HG02623 (cell line): ENCODE data around the gene DNASE1L1.

Experiments
- ATAC-seq: cut with Tn5 transposase; IDR thresholded peaks from one replicate; pipeline ENCODE4 v1.9.1; 2021; ENCODE audit warnings: moderate library complexity; ENCODE audit not compliant: unreplicated experiment

DNASE1L1 gene

DNA sequence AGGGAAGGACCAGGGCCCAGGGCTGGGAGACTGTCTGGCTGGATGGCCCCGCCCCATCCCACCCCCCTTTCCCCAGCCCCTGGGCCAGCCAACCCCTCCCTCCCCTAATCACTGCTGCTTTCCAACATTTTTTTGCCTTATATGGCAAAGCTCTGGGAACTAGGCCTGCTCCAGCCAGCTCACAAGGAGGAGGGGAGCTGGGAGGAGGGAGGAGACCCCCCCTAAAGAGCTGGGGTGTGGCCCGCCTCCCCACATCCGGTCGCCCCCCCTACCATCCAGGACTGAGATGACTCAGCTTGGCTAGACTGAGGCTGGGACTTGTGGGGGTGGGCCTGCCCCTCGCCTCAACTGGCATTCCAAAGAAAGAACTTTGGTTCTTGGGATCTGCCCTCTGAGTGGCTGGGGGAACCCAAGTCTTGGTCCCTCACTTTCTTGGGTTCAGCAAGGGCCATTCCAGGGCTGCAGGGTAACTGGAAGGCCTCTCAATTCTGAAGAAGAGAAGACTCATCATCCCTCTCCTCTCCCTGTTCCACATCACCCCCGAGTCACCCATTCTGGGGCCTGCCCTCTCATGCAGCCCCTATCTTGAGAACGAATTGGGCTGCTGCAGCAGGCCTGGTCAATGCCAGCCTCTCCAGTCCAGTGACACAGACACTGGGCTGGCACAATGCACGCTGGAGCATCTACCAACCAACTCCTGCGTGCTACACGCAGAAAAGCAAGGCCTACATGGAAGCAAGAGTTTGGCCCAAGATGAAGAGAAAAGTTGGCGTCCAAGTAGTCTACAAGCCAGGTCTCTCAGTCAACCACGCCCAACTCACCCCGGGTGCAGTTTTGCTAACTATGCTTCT lies 39.4 kb downstream of the DNASE1L1 start:
- ATAC-seq: no peak

DNA sequence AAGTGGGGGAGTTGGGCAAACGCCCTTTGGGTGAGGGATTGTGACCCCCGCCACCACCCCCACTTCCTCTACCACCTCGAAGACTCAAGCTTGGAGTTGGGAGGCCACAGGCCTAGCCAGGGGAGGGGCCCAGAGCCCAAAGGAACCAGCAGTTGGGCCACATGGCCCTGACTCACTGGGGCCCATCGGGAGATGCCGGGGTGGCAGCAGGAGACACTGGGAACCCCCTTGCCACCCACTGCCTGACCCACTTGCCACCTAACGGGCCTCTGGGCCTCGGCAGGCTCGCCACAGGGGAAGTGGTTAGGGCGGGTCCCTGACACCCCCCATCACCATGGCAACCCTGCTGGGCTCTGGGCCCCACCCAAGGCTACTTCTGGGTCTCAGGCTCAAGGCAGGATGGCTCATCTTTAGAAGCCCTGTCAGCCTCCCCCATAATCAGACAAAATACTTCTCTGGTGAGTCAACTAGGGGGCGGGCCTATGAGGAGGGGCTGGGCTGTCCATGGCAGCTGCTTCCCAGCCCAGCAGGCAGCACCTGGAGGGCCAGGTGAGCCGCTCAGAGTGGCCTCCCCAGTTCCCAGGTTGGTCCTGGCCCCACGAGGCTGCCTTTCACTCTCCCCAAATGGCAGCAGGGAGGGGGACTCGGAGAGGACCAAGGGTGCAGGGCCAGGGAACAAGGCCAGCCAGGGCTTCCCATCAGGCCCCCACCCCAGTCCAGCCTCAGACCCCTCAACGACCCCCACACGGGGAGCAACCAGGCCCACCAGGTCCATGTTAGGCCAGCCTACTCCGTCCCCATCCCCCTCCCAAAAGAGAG lies 40.2 kb downstream of the DNASE1L1 start:
- ATAC-seq: no peak

DNA sequence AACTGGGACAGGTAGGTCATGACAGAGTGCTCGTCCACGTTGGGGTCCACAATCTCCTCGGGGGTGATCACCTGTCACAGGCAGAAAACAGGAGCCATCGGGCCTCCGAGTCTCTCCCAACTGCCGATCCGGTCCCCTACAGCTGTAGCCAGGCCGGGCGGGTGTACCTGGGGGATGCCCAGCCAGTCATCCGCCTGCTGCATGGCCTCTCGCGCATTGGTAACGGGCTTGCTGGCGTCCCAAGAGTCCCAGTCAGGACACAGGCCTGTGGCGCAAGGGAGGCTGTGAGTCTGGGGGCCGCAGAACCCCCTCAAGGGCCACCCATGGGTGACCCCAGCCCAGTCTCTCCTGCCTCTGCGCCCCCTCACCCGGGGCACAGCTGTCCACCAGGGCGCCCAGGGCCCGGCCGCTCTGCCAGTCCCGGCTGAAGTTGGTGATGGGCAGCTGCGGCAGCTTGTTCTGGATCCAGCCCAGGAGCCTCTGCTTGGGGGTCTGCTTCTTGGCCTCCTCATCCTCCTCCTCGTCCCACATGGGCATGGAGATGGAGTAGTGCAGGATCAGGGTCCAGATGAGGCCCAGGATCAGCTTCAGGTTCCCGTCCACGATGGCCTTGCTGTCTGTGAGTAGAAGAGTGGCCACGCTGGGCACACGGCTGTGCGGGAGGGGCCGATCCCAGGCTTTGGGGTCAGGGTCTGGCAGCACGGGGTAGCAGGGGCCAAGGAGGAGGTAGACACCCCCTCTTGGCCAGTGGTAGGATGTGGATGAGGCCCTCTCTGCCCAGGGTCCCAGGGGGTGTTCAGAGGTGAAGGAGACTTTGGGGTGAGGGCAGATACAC lies 41.4 kb downstream of the DNASE1L1 start:
- ATAC-seq: no peak

DNA sequence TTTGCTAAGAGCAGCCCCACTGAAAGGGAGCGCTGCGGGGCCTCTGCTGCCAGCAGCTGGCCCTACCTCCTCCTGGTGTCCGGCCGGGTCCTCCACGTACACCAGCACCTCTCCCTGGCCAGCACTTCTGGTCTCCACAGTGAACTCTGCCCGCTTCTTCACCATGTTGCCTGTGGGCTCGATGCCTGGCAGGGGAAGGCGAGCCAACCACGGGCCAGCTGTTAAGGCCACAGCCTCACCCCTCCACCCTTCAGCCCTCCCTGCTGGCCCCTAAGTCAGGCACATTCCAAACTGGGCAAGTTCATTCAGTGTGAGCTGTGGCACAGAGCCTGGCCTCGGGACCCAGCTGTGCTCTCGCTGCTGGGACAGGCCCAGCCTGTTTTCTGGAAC lies 42.4 kb downstream of the DNASE1L1 start:
- no peak for ATAC-seq

DNA sequence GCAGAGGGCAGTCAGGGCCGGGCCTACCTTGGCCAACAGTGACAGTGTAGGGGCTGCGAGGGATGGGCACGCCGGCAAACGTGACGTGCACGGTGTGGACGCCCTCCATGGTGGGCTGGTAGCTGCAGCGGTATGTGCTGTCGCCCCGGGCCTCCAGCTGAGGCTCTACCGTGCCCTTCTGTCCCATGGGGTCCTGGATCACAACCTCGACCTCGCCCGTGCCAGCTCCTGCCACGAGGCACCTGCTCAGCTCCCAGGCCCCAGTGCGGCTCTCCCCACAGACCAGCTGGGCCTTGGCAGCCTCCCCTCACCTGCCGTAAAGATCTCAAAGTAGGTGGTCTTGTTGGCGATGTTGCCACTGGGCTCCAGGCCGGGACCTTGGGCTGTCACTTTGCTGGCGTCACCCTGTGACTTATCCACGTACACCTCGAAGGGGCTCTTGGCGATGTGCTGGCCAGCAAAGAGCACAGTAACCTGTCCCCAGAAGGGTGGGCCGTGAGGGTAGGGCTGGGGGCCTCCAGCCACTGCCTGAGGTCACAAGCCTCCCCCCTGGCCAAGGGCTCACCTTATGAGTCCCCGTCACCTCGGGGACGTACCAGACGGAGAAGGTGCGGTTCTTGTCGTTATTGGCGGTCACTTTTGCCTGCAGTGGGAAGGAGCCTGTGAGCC lies 42.9 kb downstream of the DNASE1L1 start:
- ATAC-seq: no peak

DNA sequence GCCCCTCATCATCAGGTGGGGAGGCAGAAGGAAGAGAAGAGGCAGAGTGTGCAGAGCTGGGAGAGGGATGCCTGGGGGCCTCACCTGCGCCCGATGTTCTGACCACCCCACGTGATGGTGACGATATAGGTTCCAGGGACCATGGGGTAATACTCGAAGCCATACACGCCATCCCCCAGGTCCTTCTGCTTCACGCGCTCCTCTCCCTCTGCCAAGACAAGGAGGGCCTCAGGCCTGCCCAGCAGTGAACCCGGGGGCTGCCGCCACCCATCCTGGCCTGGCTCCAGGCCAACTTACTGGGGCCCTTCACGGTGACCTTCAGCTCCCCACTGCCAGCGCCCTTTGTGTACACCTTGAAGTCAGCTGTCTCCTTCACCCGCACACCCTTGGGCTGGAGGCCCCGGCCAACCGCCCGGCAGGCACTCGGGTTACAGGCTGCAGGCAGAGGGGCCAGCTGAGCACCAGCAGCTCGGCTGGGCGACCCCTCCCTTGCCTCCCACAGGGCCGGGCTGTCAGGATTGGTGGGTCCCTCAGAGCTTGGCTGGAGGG lies 43.9 kb downstream of the DNASE1L1 start:
- no peak for ATAC-seq

DNA sequence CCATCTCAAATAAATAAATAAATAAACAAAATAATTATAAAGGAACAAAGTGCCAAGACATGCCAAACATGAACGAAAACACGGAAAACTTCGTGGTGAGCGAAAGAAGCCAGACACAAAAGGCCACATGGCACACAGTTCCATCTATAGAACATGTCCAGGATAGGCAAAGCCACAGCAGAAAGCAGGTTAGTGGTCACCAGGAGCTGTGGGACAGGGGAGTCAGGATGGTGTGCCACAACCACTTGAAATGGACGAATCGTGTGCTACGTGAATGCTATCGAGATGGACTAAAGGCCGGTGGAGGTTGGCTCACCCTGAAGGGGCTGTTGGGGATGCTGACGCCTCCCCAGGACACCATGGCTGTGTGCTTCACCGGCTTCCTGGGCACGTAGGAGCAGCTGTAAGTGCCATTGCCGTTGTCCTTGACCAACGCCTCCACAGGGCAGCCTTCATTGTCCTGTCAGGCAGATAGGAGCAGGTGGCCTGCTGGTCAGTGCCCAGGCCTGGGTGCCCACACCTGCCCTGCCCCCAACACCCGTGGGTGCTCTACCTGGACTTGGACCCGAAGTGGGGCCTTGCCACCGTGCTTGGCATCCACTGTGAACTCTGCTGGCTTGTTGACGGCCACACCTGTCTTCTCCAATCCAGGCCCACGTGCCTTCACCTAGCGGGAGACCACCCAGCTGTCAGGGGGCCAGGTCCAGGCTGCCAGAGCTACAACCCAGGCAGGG lies 45.2 kb downstream of the DNASE1L1 start:
- ATAC-seq: no peak

DNA sequence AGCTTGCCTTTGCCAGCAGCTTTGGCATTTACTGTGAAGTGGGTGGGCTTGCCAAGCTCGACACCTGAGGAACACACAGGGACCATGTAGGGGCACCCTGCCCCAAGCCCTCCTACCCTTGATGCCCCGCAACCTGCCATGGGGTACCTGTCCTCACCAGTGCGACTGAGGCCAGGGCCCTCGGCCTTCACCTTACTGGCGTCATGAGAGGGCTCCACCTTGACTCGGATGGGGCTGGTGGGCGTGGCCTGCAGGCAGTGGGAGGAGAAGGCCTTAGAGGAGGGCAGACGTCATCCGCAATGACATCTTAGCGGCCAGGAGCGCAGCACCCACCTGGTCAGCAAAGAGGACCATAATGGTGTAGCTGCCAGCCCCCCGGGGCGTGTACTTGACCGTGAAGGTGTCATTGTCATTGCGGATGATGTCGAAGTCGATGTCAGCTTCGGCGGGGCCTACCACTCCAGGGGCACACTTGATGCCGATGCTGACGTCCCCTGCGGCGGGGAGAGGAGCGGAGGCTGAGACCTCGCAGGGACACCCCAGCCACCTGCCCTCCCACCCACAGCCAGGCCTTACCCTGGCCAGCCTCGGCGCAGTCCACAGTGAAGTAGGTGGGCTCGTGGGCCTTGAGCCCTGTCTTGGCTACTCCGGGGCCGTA lies 46.8 kb downstream of the DNASE1L1 start:
- ATAC-seq: no peak

DNA sequence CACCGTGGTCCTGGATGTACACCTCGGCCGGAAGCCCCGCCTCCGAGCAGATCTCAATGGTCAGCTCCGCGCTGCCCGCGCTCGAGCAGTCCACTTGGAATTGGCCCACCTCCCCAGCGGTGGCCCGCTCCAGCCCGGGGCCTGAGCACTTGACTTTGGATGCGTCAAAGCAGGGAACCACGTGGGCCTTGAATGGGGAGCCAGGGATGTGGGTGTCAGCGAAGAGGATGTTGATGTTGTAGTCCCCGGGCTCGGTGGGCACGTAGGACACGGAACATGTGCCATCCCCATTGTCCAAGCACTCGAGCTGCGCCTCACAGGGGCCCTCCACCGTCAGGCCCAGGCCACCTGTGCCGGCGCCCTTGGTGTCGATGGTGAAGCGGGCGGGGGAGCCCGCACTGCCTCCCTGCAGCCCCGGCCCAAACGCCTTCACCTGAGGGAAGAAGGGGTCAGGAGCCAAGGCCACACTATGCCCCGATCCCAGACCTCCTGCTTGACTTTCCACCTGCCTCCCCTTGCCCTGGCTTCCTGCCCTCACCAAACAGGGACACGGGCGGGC lies 48.8 kb downstream of the DNASE1L1 start:
- ATAC-seq: no peak

DNA sequence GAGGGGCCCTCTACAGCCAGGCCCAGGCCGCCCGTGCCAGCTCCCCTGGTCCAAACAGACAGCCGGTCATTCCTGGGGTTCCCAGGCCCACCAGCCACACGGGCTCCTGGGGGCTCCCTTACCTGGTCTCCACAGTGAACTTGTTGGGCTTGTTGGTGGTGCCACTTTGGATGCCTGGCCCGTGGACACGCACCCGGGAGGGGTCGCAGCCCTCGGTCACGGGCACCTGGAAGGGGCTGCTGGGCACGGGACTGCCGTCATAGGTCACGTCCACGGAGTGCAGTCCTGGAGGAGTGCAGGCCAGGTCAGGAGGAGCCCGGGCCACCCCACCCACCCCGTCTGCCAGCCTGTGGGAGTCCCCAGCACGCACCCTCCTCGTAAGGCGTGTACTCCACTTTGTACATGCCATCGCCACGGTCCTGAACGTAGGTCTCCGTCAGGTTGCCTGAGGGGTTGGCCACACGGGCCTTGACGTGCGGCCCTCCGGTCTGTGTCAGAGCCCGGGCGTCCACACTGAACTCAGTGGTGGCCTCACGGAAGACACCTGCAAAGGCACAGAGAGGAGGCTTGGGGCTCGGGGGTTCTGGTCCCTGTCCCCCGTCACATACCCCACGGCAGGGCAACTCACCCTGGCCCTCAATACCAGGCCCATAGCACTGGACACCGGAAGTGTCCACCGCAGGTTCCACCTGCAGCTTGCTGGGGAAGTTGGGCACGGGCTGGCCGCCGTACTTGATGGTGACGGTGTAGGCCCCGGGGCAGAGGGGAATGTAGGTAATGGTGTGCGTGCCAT lies 49.5 kb downstream of the DNASE1L1 start:
- no peak for ATAC-seq

DNA sequence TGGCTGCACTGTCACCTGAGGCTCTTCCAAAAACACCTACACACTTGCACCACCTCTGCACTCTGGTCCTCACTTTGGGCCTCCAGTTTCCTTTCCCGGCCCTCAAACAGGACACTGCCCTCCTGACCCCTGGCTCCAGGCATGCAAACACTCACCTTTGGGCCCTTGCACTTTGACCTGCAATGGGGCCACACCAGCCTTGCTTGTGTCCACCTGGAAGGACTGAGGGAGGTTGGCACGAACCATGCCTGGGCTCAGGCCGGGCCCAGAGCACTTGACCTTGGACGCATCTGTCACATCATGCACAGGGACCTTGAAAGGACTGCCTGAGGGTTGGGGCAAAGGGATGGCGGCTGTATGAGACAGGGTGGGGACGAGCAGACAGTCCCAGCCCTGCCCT lies 50.2 kb downstream of the DNASE1L1 start:
- no peak for ATAC-seq

DNA sequence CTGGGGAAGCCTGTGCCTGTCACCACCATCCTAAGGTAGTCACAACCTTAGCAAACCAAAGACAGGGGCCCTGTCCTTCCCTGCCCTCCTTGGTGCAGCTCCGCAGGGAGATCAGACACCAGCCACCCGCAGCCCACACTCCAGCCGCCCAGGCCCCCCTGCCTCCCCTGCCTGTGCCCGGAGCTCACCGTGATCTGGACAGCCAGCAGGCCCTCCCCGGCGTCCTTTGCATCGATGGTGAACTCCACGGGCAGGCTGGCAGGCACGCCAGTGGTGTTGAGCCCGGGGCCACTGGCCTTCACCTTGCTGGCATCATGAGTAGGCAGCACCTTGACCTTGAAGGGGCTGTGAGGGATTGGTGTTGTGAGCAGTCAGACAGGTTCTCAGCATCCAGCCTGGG lies 51.0 kb downstream of the DNASE1L1 start:
- no peak for ATAC-seq

DNA sequence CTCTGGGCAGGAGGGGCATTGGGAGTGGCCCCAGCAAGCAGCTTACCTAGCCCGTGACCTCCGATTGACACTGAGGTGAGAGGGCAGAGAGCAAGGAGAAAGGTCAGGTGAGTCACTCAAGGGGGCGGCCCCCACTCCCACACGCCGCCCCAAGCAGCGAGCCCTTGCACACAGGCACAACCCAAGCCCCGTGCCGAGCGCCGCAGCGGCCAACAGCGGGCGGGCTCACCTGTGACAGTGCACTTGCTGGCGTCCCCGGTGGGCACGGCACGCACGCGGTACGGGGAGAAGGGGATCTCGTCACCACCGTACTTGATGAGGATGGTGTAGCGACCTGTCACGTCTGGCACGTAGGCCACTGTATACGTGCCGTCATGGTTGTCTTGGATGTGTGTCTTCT lies 51.8 kb downstream of the DNASE1L1 start:
- no peak for ATAC-seq

DNA sequence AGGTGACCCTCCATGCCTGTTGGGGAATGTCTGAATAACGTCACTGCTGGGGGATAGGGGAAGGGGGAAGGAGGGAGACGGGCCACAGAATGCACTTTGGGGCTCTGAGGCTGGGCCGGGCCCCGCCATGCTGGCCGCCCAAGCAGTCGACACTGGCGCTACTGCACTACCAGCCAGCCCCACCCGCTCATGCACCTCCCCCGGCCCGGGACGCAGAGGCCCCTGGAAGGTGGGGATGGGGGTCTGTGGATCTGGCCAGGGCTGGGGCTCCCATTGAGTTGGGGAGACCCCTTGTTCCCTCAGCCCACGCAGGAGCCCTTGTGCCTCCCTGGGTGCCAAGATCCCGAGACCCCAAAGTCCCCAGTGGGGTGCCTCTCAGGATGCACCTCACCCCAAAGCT lies 52.5 kb downstream of the DNASE1L1 start:
- no peak for ATAC-seq

DNA sequence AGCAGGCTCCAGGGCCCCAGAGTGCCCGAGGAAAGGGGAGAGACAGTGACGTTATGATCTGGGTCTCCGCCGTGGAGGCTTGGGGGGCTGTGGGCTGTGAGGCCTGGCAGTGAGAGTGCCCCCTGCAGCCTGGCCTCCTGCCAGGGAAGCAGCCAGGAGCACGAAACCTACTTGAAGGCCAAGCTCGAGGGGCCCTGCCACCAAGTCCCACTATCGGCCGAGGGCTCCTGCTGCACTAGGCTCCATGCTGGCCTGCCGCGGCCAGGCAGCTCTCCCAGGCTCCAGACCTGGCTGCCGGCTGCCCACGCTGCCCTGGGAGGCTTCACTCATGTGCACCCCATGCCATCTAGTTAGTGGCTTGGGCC lies 53.3 kb downstream of the DNASE1L1 start:
- no peak for ATAC-seq

DNA sequence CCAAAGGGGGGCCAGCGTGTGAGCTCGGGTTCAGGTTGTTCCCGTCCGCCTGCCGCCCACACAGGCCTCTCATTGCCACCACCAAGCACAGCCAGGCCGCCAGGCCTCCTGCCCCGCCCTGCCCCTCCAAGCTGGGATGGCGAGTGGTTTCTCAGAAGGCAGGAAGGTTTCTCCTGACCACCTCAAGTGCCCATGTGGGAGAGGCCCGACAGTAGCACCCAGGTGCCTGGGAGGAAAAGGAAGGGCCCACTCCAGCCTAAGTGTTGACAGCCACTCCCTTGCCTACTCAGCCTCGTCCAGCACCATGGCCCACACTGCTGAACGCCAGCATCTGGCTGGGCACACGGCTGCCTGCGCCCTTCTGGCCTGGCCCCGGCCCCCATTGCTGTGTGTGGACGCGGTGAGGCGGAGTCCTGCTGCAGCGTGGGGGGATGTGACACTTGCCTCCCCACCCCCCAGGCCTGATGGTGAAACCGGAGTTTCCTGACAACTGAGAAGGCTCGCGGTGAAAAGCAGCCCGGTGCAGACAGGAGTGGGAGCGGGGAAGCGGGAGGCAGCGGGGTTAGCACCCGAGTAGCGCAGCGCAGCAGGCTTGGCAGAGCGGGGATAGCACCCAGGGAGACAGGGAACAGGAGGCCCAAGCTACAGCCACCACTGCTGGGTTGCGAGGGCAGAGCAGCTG lies 53.8 kb downstream of the DNASE1L1 start:
- no peak for ATAC-seq

DNA sequence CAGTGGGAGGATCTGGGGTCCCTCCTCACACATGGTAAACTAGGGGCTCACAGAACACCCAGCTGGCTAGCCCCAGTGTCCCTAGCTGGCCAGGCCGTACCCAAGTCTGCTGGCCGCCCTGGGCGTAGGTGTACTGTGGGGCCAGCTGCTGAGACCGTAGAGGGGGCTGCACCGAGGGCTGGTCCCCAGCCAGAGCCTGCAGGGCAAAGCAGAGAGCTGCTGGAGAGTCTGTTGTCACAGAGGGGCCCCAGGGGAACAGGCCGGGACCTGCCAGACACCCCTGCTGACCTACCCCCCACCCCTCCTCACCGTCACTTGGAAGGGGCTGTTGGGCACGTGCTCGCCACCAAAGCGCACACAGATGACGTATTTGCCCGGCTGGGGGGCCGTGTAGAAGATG lies 54.5 kb downstream of the DNASE1L1 start:
- ATAC-seq: no peak

DNA sequence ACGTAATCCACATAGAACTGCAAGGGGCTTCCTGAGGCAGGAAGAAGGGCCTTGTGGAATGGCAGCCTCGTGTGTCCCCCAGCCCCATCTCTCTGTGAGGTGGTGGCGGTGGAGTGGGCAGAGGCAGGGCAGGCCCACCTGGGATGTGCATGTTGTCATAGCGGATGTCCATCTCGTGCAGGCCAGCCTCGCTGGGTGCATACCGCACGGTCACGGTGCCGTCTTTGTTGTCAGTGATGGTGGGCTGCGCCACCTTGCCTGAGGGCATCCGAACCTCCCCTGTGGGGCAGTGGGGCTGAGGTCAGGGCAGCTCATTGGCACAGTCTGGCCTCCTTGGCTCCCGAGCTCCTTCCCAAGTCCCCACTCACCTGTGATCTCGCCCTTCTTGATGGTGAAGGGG lies 55.0 kb downstream of the DNASE1L1 start:
- ATAC-seq: no peak
